ENCODE measurements around the gene KCTD4. TPM values are rescaled to one million over a fixed set of nuclear protein-coding genes. Genes with fewer than 3 reads are reported as not detected.
"Not testable (repeated sequence)": the region's sequence is repeated elsewhere in the genome, so short reads cannot be mapped to it uniquely, and the experiment has no call there.

The KCTD4 gene
- total RNA-seq, 4 donors from 2014 or later: not detected

- intact Hi-C loops (cut with DNase I): no loop called here
Measured at GRCh38 chr13:45191874-45192273, 9.0 kb downstream of the KCTD4 start.

GRCh38 chr13:45189511-45189910 is 11.3 kb downstream of the KCTD4 start:
- H3K9me3 ChIP-seq; H3K4me1 ChIP-seq; H3K27me3 ChIP-seq; H3K4me3 ChIP-seq; DNase-seq (ENCODE audit: extremely low spot score); H3K27ac ChIP-seq (replicated peaks in 1 of 4); H3K36me3 ChIP-seq; intact Hi-C loops (cut with DNase I): not testable (repeated sequence)

More at GRCh38 chr13:45191874-45192273, 9.0 kb downstream of the KCTD4 start:
- Histone ChIP-seq H3K27me3 (no peaks in the 10 kb centered on the region), H3K4me1 (peaks cover 0 to 8% (median 2%) of the 10 kb centered on the region in 4 donors), H3K36me3 (peaks cover 0 to 3% (median 0%) of the 10 kb centered on the region in 4 donors), H3K4me3 (no peak overlapping the region), H3K27ac (replicated peaks in 1 of 4) (no peak overlapping the region), H3K9me3 (no peaks in the 10 kb centered on the region)
- WGBS: 85% methylated on average over 1 of the region's 1 CpG
- no peak for DNase-seq (ENCODE audit: extremely low spot score)
- no peak for TF ChIP-seq POLR2AphosphoS5 (IDR thresholded peaks at IDR 0.05)
- no peak for TF ChIP-seq CTCF (IDR thresholded peaks at IDR 0.05)
- no peak for TF ChIP-seq EP300 (IDR thresholded peaks at IDR 0.05)
- no peak for TF ChIP-seq POLR2A (IDR thresholded peaks at IDR 0.05; ENCODE audit: low read depth)

- DNase-seq (ENCODE audit: extremely low spot score); H3K36me3 ChIP-seq; H3K4me3 ChIP-seq: not testable (repeated sequence)
Measured at GRCh38 chr13:45189077-45189476, 11.8 kb downstream of the KCTD4 start.

GRCh38 chr13:45185286-45185685 is 15.6 kb downstream of the KCTD4 start:
- intact Hi-C loops (cut with DNase I): no loop called here

More at GRCh38 chr13:45189077-45189476, 11.8 kb downstream of the KCTD4 start:
- H3K9me3 ChIP-seq; H3K27ac ChIP-seq (replicated peaks in 1 of 4); H3K27me3 ChIP-seq; H3K4me1 ChIP-seq; intact Hi-C loops (cut with DNase I): not testable (repeated sequence)
- 91% methylated on average over 4 of the region's 4 CpGs for WGBS

GRCh38 chr13:45184693-45185092 is 16.2 kb downstream of the KCTD4 start:
- H3K27me3 ChIP-seq: no peaks in the 10 kb centered on the region
- TF ChIP-seq CTCF (IDR thresholded peaks at IDR 0.05) (no peak), POLR2AphosphoS5 (IDR thresholded peaks at IDR 0.05) (no peak), POLR2A (IDR thresholded peaks at IDR 0.05; ENCODE audit: low read depth) (no peak), EP300 (IDR thresholded peaks at IDR 0.05) (no peak)
- no peaks in the 10 kb centered on the region for H3K9me3 ChIP-seq
- H3K36me3 ChIP-seq: peaks cover 0 to 6% (median 0%) of the 10 kb centered on the region in 4 donors
- H3K4me1 ChIP-seq: no peaks in the 10 kb centered on the region
- 99% methylated on average over 5 of the region's 5 CpGs for WGBS
- no peak for DNase-seq (ENCODE audit: extremely low spot score)
- no peak overlapping the region for H3K27ac ChIP-seq (replicated peaks in 1 of 4)
- no peak overlapping the region for H3K4me3 ChIP-seq
- intact Hi-C loops (cut with DNase I): no loop called here

More at GRCh38 chr13:45185286-45185685, 15.6 kb downstream of the KCTD4 start:
- H3K4me3 ChIP-seq: no peak overlapping the region
- no peak for TF ChIP-seq EP300 (IDR thresholded peaks at IDR 0.05)
- no peak for TF ChIP-seq POLR2AphosphoS5 (IDR thresholded peaks at IDR 0.05)
- TF ChIP-seq POLR2A (IDR thresholded peaks at IDR 0.05; ENCODE audit: low read depth): no peak
- no peak for TF ChIP-seq CTCF (IDR thresholded peaks at IDR 0.05)
- 94% methylated on average over 2 of the region's 2 CpGs for WGBS
- no peaks in the 10 kb centered on the region for H3K9me3 ChIP-seq
- DNase-seq (ENCODE audit: extremely low spot score): no peak
- peaks cover 0 to 6% (median 0%) of the 10 kb centered on the region in 4 donors for H3K36me3 ChIP-seq
- H3K4me1 ChIP-seq: no peaks in the 10 kb centered on the region
- H3K27me3 ChIP-seq: no peaks in the 10 kb centered on the region
- H3K27ac ChIP-seq (replicated peaks in 1 of 4): no peak overlapping the region

Data from esophagus muscularis mucosa (tissue), 4 donors.